Subcutaneous abdominal adipose tissue (tissue), 5 donors: ENCODE data around the gene CCDC8.
"Not testable (repeated sequence)": the region's sequence is repeated elsewhere in the genome, so short reads cannot be mapped to it uniquely, and the experiment has no call there.

Experiments
- H3K27ac ChIP-seq: one replicate; pipeline ENCODE4 v1.7.0; 2013; ENCODE audit warnings: low read depth, mild to moderate bottlenecking, inconsistent platforms, low read length, moderate library complexity
- H3K27me3 ChIP-seq, 5 donors: one replicate each; pipeline ENCODE4 v1.7.0; 2013; ENCODE audit warnings: low read length in 5 of 5, inconsistent platforms in 1 of 5; ENCODE audit not compliant: control insufficient read depth in 5 of 5, insufficient read depth in 4 of 5
- H3K36me3 ChIP-seq, 5 donors: one replicate each; pipeline ENCODE4 v1.7.0; 2013; ENCODE audit warnings: low read length in 5 of 5; ENCODE audit not compliant: control insufficient read depth in 5 of 5, insufficient read depth in 5 of 5
- H3K4me1 ChIP-seq, 5 donors: one replicate each; pipeline ENCODE4 v1.7.0; 2013; ENCODE audit warnings: low read length in 5 of 5, mild to moderate bottlenecking in 3 of 5, moderate library complexity in 1 of 5; ENCODE audit not compliant: control insufficient read depth in 5 of 5, insufficient read depth in 5 of 5
- H3K4me3 ChIP-seq, 5 donors: one replicate each; pipeline ENCODE4 v1.7.0; 2013; ENCODE audit warnings: low read length in 5 of 5, low read depth in 1 of 5
- H3K9ac ChIP-seq, 5 donors: one replicate each; pipeline ENCODE4 v1.7.0; 2013; ENCODE audit warnings: low read length in 5 of 5, mild to moderate bottlenecking in 4 of 5, moderate library complexity in 3 of 5
- H3K9me3 ChIP-seq, 5 donors: one replicate each; pipeline ENCODE4 v1.7.0; 2013; ENCODE audit warnings: low read length in 5 of 5; ENCODE audit not compliant: control insufficient read depth in 5 of 5
- donor health status: healthy.
- donor health status: healthy.
- donor health status: healthy.
- donor health status: healthy.
- donor health status: healthy.

Gene CCDC8

GRCh38 chr19:46449228-46449627 is 35.9 kb upstream of the CCDC8 start:
- Histone ChIP-seq H3K9ac (no peak overlapping the region), H3K27me3 (peaks cover 0 to 4% (median 0%) of the 10 kb centered on the region in 5 donors), H3K4me3 (no peak overlapping the region), H3K36me3 (no peaks in the 10 kb centered on the region), H3K4me1 (no peaks in the 10 kb centered on the region), H3K27ac (no peak overlapping the region), H3K9me3 (no peaks in the 10 kb centered on the region)

DNA sequence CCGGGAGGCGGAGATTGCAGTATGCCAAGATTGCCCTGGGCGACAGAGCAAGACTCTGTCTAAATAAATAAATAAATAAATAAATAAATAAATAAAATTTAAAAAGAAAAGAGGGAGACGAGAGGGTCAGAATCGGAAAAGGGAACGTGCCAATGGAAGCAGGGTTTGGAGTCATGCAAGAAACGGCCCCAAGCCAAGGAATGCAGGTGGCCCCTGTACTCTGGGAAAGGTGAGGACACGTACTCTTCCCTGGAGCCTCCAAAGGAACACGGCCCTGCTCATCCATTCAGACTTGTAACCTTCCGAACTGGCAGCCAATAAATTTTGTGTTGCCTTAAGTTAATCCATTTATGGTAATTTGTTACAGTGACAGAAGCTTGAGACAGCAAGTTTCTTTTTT is 35.2 kb upstream of the CCDC8 start:
- H3K4me1 ChIP-seq = no peaks in the 10 kb centered on the region

GRCh38 chr19:46447824-46448223 is 34.5 kb upstream of the CCDC8 start:
- Histone ChIP-seq H3K27ac (no peak overlapping the region), H3K4me1 (peaks cover 2 to 5% (median 5%) of the 10 kb centered on the region in 5 donors), H3K9me3 (no peaks in the 10 kb centered on the region), H3K4me3 (no peak overlapping the region), H3K27me3 (peaks cover 0 to 4% (median 0%) of the 10 kb centered on the region in 5 donors), H3K36me3 (no peaks in the 10 kb centered on the region), H3K9ac (no peak overlapping the region)

More for the DNA sequence above, 35.2 kb upstream of the CCDC8 start:
- no peaks in the 10 kb centered on the region for H3K36me3 ChIP-seq
- H3K27me3 ChIP-seq = peaks cover 0 to 4% (median 0%) of the 10 kb centered on the region in 5 donors
- H3K9me3 ChIP-seq = no peaks in the 10 kb centered on the region
- no peak overlapping the region for H3K27ac ChIP-seq
- no peak overlapping the region for H3K9ac ChIP-seq
- no peak overlapping the region for H3K4me3 ChIP-seq

- H3K9ac ChIP-seq = no peak overlapping the region
- H3K27ac ChIP-seq = no peak overlapping the region
- H3K4me1 ChIP-seq = peaks cover 2 to 10% (median 6%) of the 10 kb centered on the region in 5 donors
- no peaks in the 10 kb centered on the region for H3K9me3 ChIP-seq
- H3K27me3 ChIP-seq = peaks cover 0 to 4% (median 0%) of the 10 kb centered on the region in 5 donors
- H3K4me3 ChIP-seq = no peak overlapping the region
- H3K36me3 ChIP-seq = no peaks in the 10 kb centered on the region
Observed at GRCh38 chr19:46447006-46447405, 33.6 kb upstream of the CCDC8 start.

- H3K27ac ChIP-seq = no peak overlapping the region
- H3K4me1 ChIP-seq = peaks cover 2 to 13% (median 6%) of the 10 kb centered on the region in 5 donors
- H3K36me3 ChIP-seq = no peaks in the 10 kb centered on the region
- H3K4me3 ChIP-seq = no peak overlapping the region
- H3K9ac ChIP-seq = no peak overlapping the region
- H3K27me3 ChIP-seq = peaks cover 0 to 4% (median 0%) of the 10 kb centered on the region in 5 donors
- no peaks in the 10 kb centered on the region for H3K9me3 ChIP-seq
Observed at GRCh38 chr19:46446021-46446420, 32.7 kb upstream of the CCDC8 start.

DNA sequence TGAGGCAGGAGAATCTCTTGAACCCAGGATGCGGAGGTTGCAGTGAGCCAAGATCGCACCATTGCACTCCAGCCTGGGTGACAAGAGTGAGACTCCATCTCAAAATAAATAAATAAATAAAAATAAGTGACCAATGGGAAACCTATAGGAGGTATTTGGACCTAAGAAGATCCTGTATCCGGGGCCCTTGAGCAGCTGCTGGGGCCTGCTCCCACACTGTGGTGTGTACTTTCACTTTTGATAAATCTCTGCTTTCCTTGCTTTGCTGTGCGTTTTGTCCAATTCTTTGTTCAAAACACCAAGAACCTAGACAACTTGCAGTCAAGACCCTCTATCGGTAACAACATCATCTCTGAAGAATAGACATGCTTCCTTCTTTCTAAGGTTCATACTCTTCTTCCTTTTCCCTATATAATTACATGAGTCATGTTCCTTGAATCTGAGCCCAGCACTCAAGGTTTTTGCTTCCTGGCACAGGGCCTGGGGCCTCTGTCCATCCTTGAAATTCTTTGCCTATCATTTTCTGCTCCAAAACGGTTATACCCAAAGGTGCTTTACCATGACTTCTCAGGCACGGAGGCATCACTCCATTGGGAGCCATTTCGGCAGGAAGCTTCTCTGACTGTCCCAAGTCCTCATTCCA is 29.6 kb upstream of the CCDC8 start:
- no peak overlapping the region for H3K27ac ChIP-seq
- H3K36me3 ChIP-seq = no peaks in the 10 kb centered on the region
- H3K9me3 ChIP-seq = no peaks in the 10 kb centered on the region
- peaks cover 2 to 13% (median 6%) of the 10 kb centered on the region in 5 donors for H3K4me1 ChIP-seq
- H3K27me3 ChIP-seq = peaks cover 0 to 2% (median 0%) of the 10 kb centered on the region in 5 donors
- H3K4me3 ChIP-seq = no peak overlapping the region
- H3K9ac ChIP-seq = no peak overlapping the region

DNA sequence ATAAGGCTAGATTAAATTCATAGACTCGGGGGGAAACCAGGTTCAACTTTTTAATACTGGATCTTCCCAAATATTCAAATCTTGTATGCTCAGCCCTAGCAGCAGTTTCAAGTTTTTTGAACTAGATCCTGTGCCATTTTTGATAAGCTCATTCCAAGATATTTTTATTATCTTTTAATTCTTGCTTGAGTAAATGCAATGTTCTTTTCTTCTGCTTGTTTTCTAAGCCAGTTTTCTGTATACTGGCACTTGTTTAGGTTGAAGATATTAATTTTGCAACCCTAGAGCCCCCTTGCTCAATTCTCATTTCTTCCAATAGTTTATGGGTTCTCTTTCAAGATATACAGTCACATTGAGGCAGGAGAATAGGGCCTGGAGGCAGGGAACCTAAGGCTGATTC is 28.5 kb upstream of the CCDC8 start:
- Histone ChIP-seq H3K4me1 (peaks cover 2 to 13% (median 6%) of the 10 kb centered on the region in 5 donors), H3K9me3 (no peaks in the 10 kb centered on the region), H3K27ac (no peak overlapping the region), H3K9ac (no peak overlapping the region), H3K36me3 (no peaks in the 10 kb centered on the region), H3K4me3 (no peak overlapping the region), H3K27me3 (no peaks in the 10 kb centered on the region)

DNA sequence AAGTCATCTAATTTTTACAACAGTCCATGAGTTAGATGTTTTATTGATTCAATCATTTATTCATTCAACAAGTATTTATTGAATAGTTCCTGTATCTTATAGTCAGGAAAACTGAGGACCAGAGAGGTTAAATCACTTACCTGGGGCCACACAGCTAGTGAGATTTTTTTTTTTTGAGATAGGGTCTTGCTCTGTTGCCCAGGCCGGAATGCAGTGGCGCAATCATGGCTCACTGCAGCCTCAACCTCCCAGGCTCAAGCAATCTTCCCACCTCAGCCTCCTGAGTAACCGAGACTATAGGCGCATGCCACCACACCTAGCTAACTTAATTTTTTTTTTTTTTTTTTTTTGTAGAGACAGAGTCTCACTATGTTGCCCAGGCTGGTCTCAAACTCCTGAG is 22.3 kb upstream of the CCDC8 start:
- not testable (repeated sequence) for H3K9me3 ChIP-seq, H3K36me3 ChIP-seq, H3K27me3 ChIP-seq, H3K27ac ChIP-seq, H3K9ac ChIP-seq, H3K4me1 ChIP-seq, H3K4me3 ChIP-seq

GRCh38 chr19:46435009-46435408 is 21.6 kb upstream of the CCDC8 start:
- Histone ChIP-seq H3K4me1 (no peaks in the 10 kb centered on the region), H3K9me3 (no peaks in the 10 kb centered on the region), H3K36me3 (no peaks in the 10 kb centered on the region), H3K27me3 (peaks cover 0 to 7% (median 3%) of the 10 kb centered on the region in 5 donors), H3K9ac (no peak overlapping the region), H3K27ac (no peak overlapping the region), H3K4me3 (no peak overlapping the region)

GRCh38 chr19:46433470-46433869 is 20.1 kb upstream of the CCDC8 start:
- H3K36me3 ChIP-seq, H3K9me3 ChIP-seq, H3K27ac ChIP-seq, H3K4me1 ChIP-seq, H3K9ac ChIP-seq, H3K4me3 ChIP-seq: not testable (repeated sequence)
- H3K27me3 ChIP-seq = peaks cover 0 to 13% (median 6%) of the 10 kb centered on the region in 5 donors
